ENCODE data around the gene PKP4. TPM values are rescaled to one million over a fixed set of nuclear protein-coding genes. Genes with fewer than 3 reads are reported as not detected.

The PKP4 gene, protein sequence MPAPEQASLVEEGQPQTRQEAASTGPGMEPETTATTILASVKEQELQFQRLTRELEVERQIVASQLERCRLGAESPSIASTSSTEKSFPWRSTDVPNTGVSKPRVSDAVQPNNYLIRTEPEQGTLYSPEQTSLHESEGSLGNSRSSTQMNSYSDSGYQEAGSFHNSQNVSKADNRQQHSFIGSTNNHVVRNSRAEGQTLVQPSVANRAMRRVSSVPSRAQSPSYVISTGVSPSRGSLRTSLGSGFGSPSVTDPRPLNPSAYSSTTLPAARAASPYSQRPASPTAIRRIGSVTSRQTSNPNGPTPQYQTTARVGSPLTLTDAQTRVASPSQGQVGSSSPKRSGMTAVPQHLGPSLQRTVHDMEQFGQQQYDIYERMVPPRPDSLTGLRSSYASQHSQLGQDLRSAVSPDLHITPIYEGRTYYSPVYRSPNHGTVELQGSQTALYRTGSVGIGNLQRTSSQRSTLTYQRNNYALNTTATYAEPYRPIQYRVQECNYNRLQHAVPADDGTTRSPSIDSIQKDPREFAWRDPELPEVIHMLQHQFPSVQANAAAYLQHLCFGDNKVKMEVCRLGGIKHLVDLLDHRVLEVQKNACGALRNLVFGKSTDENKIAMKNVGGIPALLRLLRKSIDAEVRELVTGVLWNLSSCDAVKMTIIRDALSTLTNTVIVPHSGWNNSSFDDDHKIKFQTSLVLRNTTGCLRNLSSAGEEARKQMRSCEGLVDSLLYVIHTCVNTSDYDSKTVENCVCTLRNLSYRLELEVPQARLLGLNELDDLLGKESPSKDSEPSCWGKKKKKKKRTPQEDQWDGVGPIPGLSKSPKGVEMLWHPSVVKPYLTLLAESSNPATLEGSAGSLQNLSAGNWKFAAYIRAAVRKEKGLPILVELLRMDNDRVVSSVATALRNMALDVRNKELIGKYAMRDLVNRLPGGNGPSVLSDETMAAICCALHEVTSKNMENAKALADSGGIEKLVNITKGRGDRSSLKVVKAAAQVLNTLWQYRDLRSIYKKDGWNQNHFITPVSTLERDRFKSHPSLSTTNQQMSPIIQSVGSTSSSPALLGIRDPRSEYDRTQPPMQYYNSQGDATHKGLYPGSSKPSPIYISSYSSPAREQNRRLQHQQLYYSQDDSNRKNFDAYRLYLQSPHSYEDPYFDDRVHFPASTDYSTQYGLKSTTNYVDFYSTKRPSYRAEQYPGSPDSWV
- total RNA-seq (10 to 100 TPM; 60.0 to 60.5 TPM), polyA plus RNA-seq (ENCODE audit: insufficient read depth, low read depth, low replicate concordance) (42.5 TPM)
- long read RNA-seq, donor 1, partial matches to known transcripts: 0 of 2 reads
- long read RNA-seq, donor 1, other reads (novel, unspliced or antisense): 0 of 2 reads
- long read RNA-seq, donor 2: 0 reads

- WGBS, 2 donors: 0% methylated on average over 2 to 43 of the region's 48 CpGs
- peak; percentile 95 for DNase-seq
These were observed at the start of gene PKP4, which contains the start of gene CCDC148 for GRCh38 chr2:158456309-158457066. PKP4 (plus strand) TSS chr2:158456952; CDS start chr2:158533185, 76,233 bp downstream. CCDC148 (minus strand) TSS chr2:158456753; CDS start chr2:158456439, 314 bp downstream.

GRCh38 chr2:158407031-158407430 is 49.7 kb upstream of the PKP4 start:
- no peak overlapping the region for H3K27ac ChIP-seq
- TF ChIP-seq CTCF (IDR thresholded peaks at IDR 0.05) (no peak), POLR2A (IDR thresholded peaks at IDR 0.05) (no peak)
- H3K4me1 ChIP-seq: no peaks in the 10 kb centered on the region
- no peak for DNase-seq
- 66 to 72% methylated on average over 3 of the region's 3 CpGs for WGBS, 2 donors
- no peaks in the 10 kb centered on the region for H3K27me3 ChIP-seq
- intact Hi-C loops (cut with DNase I; ENCODE audit: low total_unique reads): no loop called here
- H3K36me3 ChIP-seq (ENCODE audit: low read depth, missing control alignments): no peaks in the 10 kb centered on the region
- H3K9me3 ChIP-seq: no peaks in the 10 kb centered on the region
- H3K4me3 ChIP-seq: no peak overlapping the region

More at GRCh38 chr2:158456309-158457066, at the start of gene PKP4, which contains the start of gene CCDC148:
- peaks cover 8% of the 10 kb centered on the region for H3K4me1 ChIP-seq
- no peaks in the 10 kb centered on the region for H3K27me3 ChIP-seq
- H3K9me3 ChIP-seq: no peaks in the 10 kb centered on the region
- peak within 1 kb of the TSS; percentile 90 to 95 for H3K27ac ChIP-seq
- TF ChIP-seq POLR2A (IDR thresholded peaks at IDR 0.05) (no peak), CTCF (IDR thresholded peaks at IDR 0.05) (peak in 1 of 3 experiments; percentile 32)
- no peaks in the 10 kb centered on the region for H3K36me3 ChIP-seq (ENCODE audit: low read depth, missing control alignments)
- intact Hi-C loops (cut with DNase I; ENCODE audit: low total_unique reads): no loop called here
- peak within 1 kb of the TSS; percentile 79 to 84 for H3K4me3 ChIP-seq

DNA sequence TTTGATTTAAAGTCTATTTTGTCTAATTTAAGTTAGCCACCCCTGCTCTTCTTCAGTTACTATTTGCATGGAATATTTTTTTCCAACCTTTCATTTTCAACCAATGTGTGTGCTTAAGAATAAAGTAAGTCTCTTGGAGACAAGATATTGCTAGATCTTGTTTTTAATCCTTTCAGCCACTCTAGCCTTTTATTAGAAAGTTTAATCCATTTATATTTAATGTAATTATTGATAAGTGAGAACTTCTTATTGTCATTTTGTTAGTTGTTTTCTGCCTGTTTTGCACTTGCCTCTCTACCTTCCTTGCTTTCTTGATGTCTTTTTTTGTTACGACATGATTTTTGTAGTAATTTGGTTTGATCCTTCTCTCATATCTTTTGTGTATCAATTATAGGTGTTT is 46.6 kb upstream of the PKP4 start:
- no peak for DNase-seq
- WGBS, 2 donors: 98 to 100% methylated on average over 1 of the region's 1 CpG
- TF ChIP-seq POLR2A (IDR thresholded peaks at IDR 0.05): no peak
- no peak for TF ChIP-seq CTCF (IDR thresholded peaks at IDR 0.05)
- Histone ChIP-seq H3K27ac (no peak overlapping the region), H3K36me3 (ENCODE audit: low read depth, missing control alignments) (no peaks in the 10 kb centered on the region), H3K9me3 (no peaks in the 10 kb centered on the region), H3K4me3 (no peak overlapping the region), H3K27me3 (no peaks in the 10 kb centered on the region), H3K4me1 (no peaks in the 10 kb centered on the region)
- intact Hi-C loops (cut with DNase I; ENCODE audit: low total_unique reads): no loop called here

DNA sequence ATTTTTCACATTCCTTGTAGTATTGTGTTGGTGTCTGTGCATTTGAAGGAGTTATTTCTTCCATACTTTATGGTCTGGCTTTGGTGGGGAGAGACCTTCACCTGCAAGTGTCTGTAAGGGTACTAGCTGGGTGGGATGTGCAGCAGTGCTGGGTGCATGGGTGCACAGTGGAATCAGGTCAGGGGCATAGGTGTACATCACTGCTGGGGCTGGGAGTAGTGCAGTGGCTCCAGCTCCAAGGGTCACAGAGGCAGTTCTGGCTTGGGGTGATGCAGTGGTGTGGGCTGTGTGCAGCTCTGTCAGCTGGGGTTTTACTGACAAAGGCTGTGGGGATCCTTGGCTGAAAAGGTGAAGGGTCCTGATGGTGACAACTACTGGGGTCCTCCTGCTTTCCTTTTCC is 45.0 kb upstream of the PKP4 start:
- no peaks in the 10 kb centered on the region for H3K9me3 ChIP-seq
- TF ChIP-seq CTCF (IDR thresholded peaks at IDR 0.05) (no peak), POLR2A (IDR thresholded peaks at IDR 0.05) (no peak)

More for the DNA sequence above, 45.0 kb upstream of the PKP4 start:
- Histone ChIP-seq H3K4me3 (no peak overlapping the region), H3K27me3 (no peaks in the 10 kb centered on the region), H3K4me1 (no peaks in the 10 kb centered on the region), H3K36me3 (ENCODE audit: low read depth, missing control alignments) (no peaks in the 10 kb centered on the region), H3K27ac (no peak overlapping the region)
- intact Hi-C loops (cut with DNase I; ENCODE audit: low total_unique reads): no loop called here
- no peak for DNase-seq
